ENCODE measurements around the gene RELN. TPM values are rescaled to one million over a fixed set of nuclear protein-coding genes. Genes with fewer than 3 reads are reported as not detected.

RELN gene
- total RNA-seq, 1 experiment from 2014 or later: 0.20 TPM

GRCh38 chr7:103714376-103714927 is 275.0 kb downstream of the RELN start:
- no peaks in the 10 kb centered on the region for H3K36me3 ChIP-seq (ENCODE audit: control insufficient read depth in 1 of 2, insufficient read depth in 2 of 2, low read length in 2 of 2)
- intact Hi-C loops (cut with micrococcal nuclease): no loop called here
- H3K4me2 ChIP-seq (ENCODE audit: low read length): no peak overlapping the region
- no peaks in the 10 kb centered on the region for H3K79me2 ChIP-seq (ENCODE audit: insufficient read depth, low read length)
- TF ChIP-seq SRF (IDR thresholded peaks at IDR 0.05; ENCODE audit: low read depth) (no peak), FOSL1 (IDR thresholded peaks at IDR 0.05; ENCODE audit: low read depth) (no peak), SP1 (IDR thresholded peaks at IDR 0.05; ENCODE audit: low read depth) (no peak)
- no peaks in the 10 kb centered on the region for H4K20me1 ChIP-seq (ENCODE audit: insufficient read depth)
- no TSS peak for BruUV-seq (replicated peaks)
- ChIA-PET RAD21 (ENCODE audit: low non-redundant PET in 1 of 2, low total read pairs in 2 of 2, uncharacterized antibody in 2 of 2, unreplicated experiment in 2 of 2) (no interaction called here), CTCF (no interaction called here), POLR2A (no interaction called here)
- H3K9me2 ChIP-seq (ENCODE audit: insufficient read depth): no peaks in the 10 kb centered on the region
- no peak overlapping the region for H2AFZ ChIP-seq (ENCODE audit: low read depth, low read length, poor library complexity, severe bottlenecking)
- H3K4me3 ChIP-seq (replicated peaks in 1 of 2; ENCODE audit: low read depth in 1 of 2, low read length in 2 of 2): no peak overlapping the region
- H3K4me1 ChIP-seq (ENCODE audit: control insufficient read depth in 1 of 2, insufficient read depth in 2 of 2, low read length in 2 of 2): no peaks in the 10 kb centered on the region
- no peaks in the 10 kb centered on the region for H3K9me3 ChIP-seq (ENCODE audit: control insufficient read depth in 1 of 2, insufficient read depth in 1 of 2, low read depth in 1 of 2, low read length in 2 of 2)
- H3K27ac ChIP-seq (ENCODE audit: low read depth, low read length): no peak overlapping the region
- peaks cover 41% of the 10 kb centered on the region for H3K27me3 ChIP-seq (ENCODE audit: insufficient read depth, low read length)
- no peak overlapping the region for H3K9ac ChIP-seq (ENCODE audit: low read length)
- no peak for ATAC-seq
- DNase-seq (ENCODE audit: low read depth, low spot score): no peak

GRCh38 chr7:103712991-103713778 is 276.3 kb downstream of the RELN start:
- ATAC-seq (no peak), DNase-seq (ENCODE audit: low read depth, low spot score) (no peak)
- Histone ChIP-seq H3K27ac (ENCODE audit: low read depth, low read length) (no peak overlapping the region), H2AFZ (ENCODE audit: low read depth, low read length, poor library complexity, severe bottlenecking) (no peak overlapping the region), H3K4me3 (replicated peaks in 1 of 2; ENCODE audit: low read depth in 1 of 2, low read length in 2 of 2) (no peak overlapping the region), H3K79me2 (ENCODE audit: insufficient read depth, low read length) (no peaks in the 10 kb centered on the region), H3K36me3 (ENCODE audit: control insufficient read depth in 1 of 2, insufficient read depth in 2 of 2, low read length in 2 of 2) (no peaks in the 10 kb centered on the region), H3K4me1 (ENCODE audit: control insufficient read depth in 1 of 2, insufficient read depth in 2 of 2, low read length in 2 of 2) (no peaks in the 10 kb centered on the region), H3K4me2 (ENCODE audit: low read length) (no peak overlapping the region), H3K9ac (ENCODE audit: low read length) (no peak overlapping the region), H3K9me2 (ENCODE audit: insufficient read depth) (no peaks in the 10 kb centered on the region), H3K27me3 (ENCODE audit: insufficient read depth, low read length) (peaks cover 40% of the 10 kb centered on the region), H3K9me3 (ENCODE audit: control insufficient read depth in 1 of 2, insufficient read depth in 1 of 2, low read depth in 1 of 2, low read length in 2 of 2) (no peaks in the 10 kb centered on the region), H4K20me1 (ENCODE audit: insufficient read depth) (no peaks in the 10 kb centered on the region)
- TF ChIP-seq, protein P1, sequence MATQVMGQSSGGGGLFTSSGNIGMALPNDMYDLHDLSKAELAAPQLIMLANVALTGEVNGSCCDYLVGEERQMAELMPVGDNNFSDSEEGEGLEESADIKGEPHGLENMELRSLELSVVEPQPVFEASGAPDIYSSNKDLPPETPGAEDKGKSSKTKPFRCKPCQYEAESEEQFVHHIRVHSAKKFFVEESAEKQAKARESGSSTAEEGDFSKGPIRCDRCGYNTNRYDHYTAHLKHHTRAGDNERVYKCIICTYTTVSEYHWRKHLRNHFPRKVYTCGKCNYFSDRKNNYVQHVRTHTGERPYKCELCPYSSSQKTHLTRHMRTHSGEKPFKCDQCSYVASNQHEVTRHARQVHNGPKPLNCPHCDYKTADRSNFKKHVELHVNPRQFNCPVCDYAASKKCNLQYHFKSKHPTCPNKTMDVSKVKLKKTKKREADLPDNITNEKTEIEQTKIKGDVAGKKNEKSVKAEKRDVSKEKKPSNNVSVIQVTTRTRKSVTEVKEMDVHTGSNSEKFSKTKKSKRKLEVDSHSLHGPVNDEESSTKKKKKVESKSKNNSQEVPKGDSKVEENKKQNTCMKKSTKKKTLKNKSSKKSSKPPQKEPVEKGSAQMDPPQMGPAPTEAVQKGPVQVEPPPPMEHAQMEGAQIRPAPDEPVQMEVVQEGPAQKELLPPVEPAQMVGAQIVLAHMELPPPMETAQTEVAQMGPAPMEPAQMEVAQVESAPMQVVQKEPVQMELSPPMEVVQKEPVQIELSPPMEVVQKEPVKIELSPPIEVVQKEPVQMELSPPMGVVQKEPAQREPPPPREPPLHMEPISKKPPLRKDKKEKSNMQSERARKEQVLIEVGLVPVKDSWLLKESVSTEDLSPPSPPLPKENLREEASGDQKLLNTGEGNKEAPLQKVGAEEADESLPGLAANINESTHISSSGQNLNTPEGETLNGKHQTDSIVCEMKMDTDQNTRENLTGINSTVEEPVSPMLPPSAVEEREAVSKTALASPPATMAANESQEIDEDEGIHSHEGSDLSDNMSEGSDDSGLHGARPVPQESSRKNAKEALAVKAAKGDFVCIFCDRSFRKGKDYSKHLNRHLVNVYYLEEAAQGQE (IDR thresholded peaks at IDR 0.05; ENCODE audit: low read depth): no peak
- TF ChIP-seq POLR2A (IDR thresholded peaks at IDR 0.05; ENCODE audit: borderline replicate concordance, extremely low read depth, insufficient read depth, insufficient read length) (no peak), SIN3A (IDR thresholded peaks at IDR 0.05; ENCODE audit: low read depth) (no peak), SP1 (IDR thresholded peaks at IDR 0.05; ENCODE audit: low read depth) (no peak), YY1 (IDR thresholded peaks at IDR 0.05; ENCODE audit: extremely low read depth, insufficient replicate concordance, low read depth, low read length) (no peak), EGR1 (IDR thresholded peaks at IDR 0.05; ENCODE audit: low read depth) (no peak), ZNF274 (IDR thresholded peaks at IDR 0.05; ENCODE audit: low read depth, low read length) (no peak), CBX3 (IDR thresholded peaks at IDR 0.05; ENCODE audit: low read depth) (no peak)
- RAD21 ChIA-PET (ENCODE audit: low non-redundant PET in 1 of 2, low total read pairs in 2 of 2, uncharacterized antibody in 2 of 2, unreplicated experiment in 2 of 2): no interaction called here
- intact Hi-C loops (cut with micrococcal nuclease): no loop called here
- CTCF ChIA-PET: no interaction called here
- POLR2A ChIA-PET: no interaction called here
- BruUV-seq (replicated peaks): no TSS peak

All from HCT116 (cell line).